KMS-11 (cell line): Measurements from ENCODE around the gene C1QL4.

Experiments
- H2AFZ ChIP-seq: fragments of 200-600 bp; sonication (generic); 2 replicates; pipeline ENCODE4 v1.6.1; 2016; ENCODE audit warnings: antibody characterized with exemption, mixed run types, low read depth
- H3K27ac ChIP-seq: fragments of 200-600 bp; sonication (generic); 2 replicates; pipeline ENCODE4 v1.6.1; 2016; ENCODE audit warnings: mild to moderate bottlenecking, mixed run types
- H3K27me3 ChIP-seq: fragments of 200-600 bp; sonication (generic); 2 replicates; pipeline ENCODE4 v1.6.1; 2017; ENCODE audit warnings: mild to moderate bottlenecking, low read depth, mixed run types, moderate library complexity; ENCODE audit not compliant: insufficient read depth
- H3K36me3 ChIP-seq: fragments of 200-600 bp; sonication (generic); 2 replicates; pipeline ENCODE4 v1.6.1; 2017; ENCODE audit warnings: mild to moderate bottlenecking, mixed run types; ENCODE audit not compliant: insufficient read depth
- H3K4me1 ChIP-seq: fragments of 200-600 bp; sonication (generic); 2 replicates; pipeline ENCODE4 v1.6.1; 2016; ENCODE audit warnings: mild to moderate bottlenecking, low read depth, mixed run types; ENCODE audit not compliant: poor library complexity, severe bottlenecking
- H3K4me2 ChIP-seq: fragments of 200-600 bp; sonication (generic); 2 replicates; pipeline ENCODE4 v1.7.0; 2016; ENCODE audit warnings: mild to moderate bottlenecking, mixed run types
- H3K4me3 ChIP-seq: fragments of 200-600 bp; sonication (generic); IDR thresholded peaks from 2 replicates; pipeline ENCODE4 v1.6.1; 2017; ENCODE audit warnings: low read depth, low read length, mixed read lengths; ENCODE audit not compliant: insufficient read depth
- H3K79me2 ChIP-seq: fragments of 200-600 bp; sonication (generic); 2 replicates; pipeline ENCODE4 v1.6.1; 2016; ENCODE audit warnings: low read depth, mixed run types; ENCODE audit not compliant: insufficient read depth
- H3K9ac ChIP-seq: fragments of 200-600 bp; sonication (generic); 2 replicates; pipeline ENCODE4 v1.6.1; 2016; ENCODE audit warnings: mild to moderate bottlenecking, mixed run types
- H4K20me1 ChIP-seq: fragments of 200-600 bp; sonication (generic); 2 replicates; pipeline ENCODE4 v1.6.1; 2016; ENCODE audit warnings: mild to moderate bottlenecking, mixed run types; ENCODE audit not compliant: insufficient read depth
- TF ChIP-seq, protein P1 (sequence below): fragments of 200-600 bp; sonication (generic); conservative IDR thresholded peaks from 2 replicates; pipeline ENCODE4 v1.6.1; 2017; ENCODE audit warnings: low read depth, mild to moderate bottlenecking, antibody characterized with exemption, low read length, moderate library complexity, mixed read lengths

C1QL4 gene

DNA sequence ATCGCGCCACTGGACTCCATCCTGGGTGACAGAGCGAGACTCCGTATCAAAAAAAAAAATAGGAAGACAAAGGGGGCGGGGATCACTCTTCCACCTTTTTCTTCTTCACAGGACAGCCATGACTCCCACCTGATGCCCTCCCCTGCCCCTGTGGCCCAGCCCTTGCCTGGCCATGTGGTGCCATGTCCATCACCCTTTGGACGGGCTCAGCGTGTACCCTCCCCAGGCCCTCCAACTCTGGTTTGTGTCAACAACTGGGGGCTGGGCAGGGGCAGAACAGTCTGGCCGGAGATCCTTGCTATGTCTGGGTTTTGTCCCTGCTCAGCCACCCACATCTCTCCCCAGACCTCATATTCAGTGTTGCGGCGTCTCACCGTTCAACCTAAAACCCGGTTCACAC lies 8.2 kb downstream of the C1QL4 start:
- Histone ChIP-seq H4K20me1 (no peaks in the 10 kb centered on the region), H3K4me1 (peaks cover 9% of the 10 kb centered on the region), H3K4me2 (no peak overlapping the region), H3K27ac (no peak overlapping the region), H3K36me3 (no peaks in the 10 kb centered on the region), H2AFZ (no peak overlapping the region), H3K4me3 (no peak overlapping the region), H3K79me2 (peaks cover 7% of the 10 kb centered on the region; the same call in 1 of the 2 replicates), H3K27me3 (no peaks in the 10 kb centered on the region), H3K9ac (no peak overlapping the region)
- TF ChIP-seq, protein P1, sequence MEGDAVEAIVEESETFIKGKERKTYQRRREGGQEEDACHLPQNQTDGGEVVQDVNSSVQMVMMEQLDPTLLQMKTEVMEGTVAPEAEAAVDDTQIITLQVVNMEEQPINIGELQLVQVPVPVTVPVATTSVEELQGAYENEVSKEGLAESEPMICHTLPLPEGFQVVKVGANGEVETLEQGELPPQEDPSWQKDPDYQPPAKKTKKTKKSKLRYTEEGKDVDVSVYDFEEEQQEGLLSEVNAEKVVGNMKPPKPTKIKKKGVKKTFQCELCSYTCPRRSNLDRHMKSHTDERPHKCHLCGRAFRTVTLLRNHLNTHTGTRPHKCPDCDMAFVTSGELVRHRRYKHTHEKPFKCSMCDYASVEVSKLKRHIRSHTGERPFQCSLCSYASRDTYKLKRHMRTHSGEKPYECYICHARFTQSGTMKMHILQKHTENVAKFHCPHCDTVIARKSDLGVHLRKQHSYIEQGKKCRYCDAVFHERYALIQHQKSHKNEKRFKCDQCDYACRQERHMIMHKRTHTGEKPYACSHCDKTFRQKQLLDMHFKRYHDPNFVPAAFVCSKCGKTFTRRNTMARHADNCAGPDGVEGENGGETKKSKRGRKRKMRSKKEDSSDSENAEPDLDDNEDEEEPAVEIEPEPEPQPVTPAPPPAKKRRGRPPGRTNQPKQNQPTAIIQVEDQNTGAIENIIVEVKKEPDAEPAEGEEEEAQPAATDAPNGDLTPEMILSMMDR = no peak

DNA sequence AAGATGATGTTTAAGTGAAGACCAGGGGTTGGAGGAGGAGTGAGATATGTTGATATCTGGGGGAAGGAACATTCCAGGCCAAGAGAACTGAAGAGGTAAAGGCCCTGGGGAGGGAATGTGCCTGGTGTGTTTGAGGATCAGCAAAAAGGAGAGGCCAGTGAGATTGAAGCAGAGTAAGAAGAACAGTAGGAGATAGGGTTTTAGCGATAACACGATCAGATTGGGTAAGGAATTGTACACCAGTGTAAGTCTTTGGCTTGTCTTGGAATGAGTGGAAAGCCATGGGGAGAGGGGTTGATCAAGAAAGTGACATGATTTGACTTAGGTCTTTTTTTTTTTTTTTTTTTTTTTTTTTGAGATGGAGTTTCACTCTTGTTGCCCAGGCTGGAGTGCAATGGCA lies 9.1 kb downstream of the C1QL4 start:
- no peak overlapping the region for H3K27ac ChIP-seq
- H3K27me3 ChIP-seq = no peaks in the 10 kb centered on the region
- H3K4me3 ChIP-seq = no peak overlapping the region
- no peaks in the 10 kb centered on the region for H4K20me1 ChIP-seq
- no peaks in the 10 kb centered on the region for H3K36me3 ChIP-seq
- peaks cover 10% of the 10 kb centered on the region for H3K4me1 ChIP-seq
- H2AFZ ChIP-seq = no peak overlapping the region
- TF ChIP-seq, protein P1 = no peak
- H3K9ac ChIP-seq = no peak overlapping the region
- H3K4me2 ChIP-seq = no peak overlapping the region
- peaks cover 12% of the 10 kb centered on the region; the same call in 1 of the 2 replicates for H3K79me2 ChIP-seq

DNA sequence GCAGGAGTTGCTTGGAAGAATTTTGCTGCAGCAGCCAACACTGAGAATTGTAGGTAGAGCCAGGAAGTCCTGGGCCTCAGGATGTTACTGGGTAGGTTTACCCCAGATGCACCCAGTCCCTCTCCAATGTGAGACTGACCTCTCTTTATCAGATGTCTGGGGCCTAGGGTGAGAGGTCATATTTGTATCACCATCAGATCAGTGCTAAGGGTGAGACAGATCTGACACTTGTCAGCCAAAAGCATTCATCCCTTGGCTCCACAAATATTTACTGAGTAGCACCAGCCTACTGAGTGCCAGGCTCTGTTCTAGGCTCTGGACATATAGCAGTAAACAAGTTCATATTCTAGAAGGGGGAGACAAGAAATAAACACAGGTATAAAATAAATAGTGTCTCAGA lies 9.6 kb downstream of the C1QL4 start:
- Histone ChIP-seq H3K36me3 (no peaks in the 10 kb centered on the region), H3K4me1 (peaks cover 12% of the 10 kb centered on the region), H3K27me3 (no peaks in the 10 kb centered on the region), H3K4me2 (no peak overlapping the region), H3K9ac (no peak overlapping the region), H3K27ac (no peak overlapping the region), H3K79me2 (peaks cover 12% of the 10 kb centered on the region; the same call in 1 of the 2 replicates), H2AFZ (no peak overlapping the region), H4K20me1 (no peaks in the 10 kb centered on the region), H3K4me3 (no peak overlapping the region)
- TF ChIP-seq, protein P1 = no peak

DNA sequence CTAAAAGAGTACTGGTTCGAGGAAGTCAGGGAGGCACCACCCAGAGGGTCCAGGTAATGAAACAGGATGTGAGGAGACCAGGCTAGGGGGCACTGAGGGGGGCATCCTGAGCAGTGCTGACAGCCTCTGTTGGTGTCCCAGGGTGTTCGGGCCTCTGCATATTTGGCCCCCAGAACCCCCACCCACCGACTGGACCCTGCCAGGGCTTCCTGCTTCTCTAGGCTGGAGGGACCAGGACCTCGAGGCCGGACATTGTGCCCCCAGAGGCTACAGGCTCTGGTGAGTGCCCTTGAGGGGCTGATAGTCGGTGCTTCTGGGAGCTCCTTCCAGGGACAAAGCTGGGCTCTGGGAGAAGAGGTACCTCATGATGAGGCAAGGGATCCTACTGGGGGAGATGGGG lies 11.4 kb downstream of the C1QL4 start:
- H3K79me2 ChIP-seq = peaks cover 12% of the 10 kb centered on the region; the same call in 1 of the 2 replicates
- H3K27me3 ChIP-seq = no peaks in the 10 kb centered on the region
- no peak overlapping the region for H2AFZ ChIP-seq
- no peaks in the 10 kb centered on the region for H4K20me1 ChIP-seq
- peaks cover 20% of the 10 kb centered on the region for H3K4me1 ChIP-seq
- no peak overlapping the region for H3K27ac ChIP-seq
- no peak overlapping the region for H3K4me3 ChIP-seq
- H3K36me3 ChIP-seq = no peaks in the 10 kb centered on the region
- TF ChIP-seq, protein P1 = no peak
- no peak overlapping the region for H3K9ac ChIP-seq
- no peak overlapping the region for H3K4me2 ChIP-seq
